ENCODE data around the gene DIAPH2.

DNA sequence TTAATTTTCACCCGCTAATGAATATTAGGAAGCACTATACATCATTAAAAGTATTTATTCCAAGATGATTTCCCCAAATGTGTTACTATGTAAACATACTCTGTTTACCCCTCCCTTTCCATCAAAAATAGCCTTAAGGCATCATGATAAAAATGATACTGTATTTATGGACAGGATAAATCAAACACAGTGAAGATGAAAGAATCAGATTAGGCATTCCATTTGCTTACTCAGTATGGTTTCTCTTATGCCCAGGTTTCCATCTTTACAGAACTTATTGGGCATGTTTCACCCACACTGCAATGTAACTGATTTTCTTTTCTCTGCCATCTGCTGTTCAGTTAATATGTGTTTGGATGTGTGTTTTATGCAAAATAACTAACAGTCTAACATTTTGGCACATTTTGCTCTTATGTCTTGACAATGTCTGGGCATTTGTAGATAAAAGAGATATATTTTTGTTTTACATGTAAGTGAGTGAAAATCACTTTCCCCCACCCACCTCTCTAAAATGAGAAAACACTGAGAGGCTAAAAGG, 644.3 kb downstream of the DIAPH2 start:
- TF ChIP-seq, protein P1, sequence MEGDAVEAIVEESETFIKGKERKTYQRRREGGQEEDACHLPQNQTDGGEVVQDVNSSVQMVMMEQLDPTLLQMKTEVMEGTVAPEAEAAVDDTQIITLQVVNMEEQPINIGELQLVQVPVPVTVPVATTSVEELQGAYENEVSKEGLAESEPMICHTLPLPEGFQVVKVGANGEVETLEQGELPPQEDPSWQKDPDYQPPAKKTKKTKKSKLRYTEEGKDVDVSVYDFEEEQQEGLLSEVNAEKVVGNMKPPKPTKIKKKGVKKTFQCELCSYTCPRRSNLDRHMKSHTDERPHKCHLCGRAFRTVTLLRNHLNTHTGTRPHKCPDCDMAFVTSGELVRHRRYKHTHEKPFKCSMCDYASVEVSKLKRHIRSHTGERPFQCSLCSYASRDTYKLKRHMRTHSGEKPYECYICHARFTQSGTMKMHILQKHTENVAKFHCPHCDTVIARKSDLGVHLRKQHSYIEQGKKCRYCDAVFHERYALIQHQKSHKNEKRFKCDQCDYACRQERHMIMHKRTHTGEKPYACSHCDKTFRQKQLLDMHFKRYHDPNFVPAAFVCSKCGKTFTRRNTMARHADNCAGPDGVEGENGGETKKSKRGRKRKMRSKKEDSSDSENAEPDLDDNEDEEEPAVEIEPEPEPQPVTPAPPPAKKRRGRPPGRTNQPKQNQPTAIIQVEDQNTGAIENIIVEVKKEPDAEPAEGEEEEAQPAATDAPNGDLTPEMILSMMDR (IDR thresholded peaks at IDR 0.05; ENCODE audit: low read length), result no peak
- TF ChIP-seq EZH2 (optimal IDR thresholded peaks at IDR 0.05; ENCODE audit: low read depth, low read length), result no peak
